Smooth muscle cell of the brain vasculature (primary cell): ENCODE data around the gene KCNAB1.
"Not testable (repeated sequence)": the region's sequence is repeated elsewhere in the genome, so short reads cannot be mapped to it uniquely, and the experiment has no call there.

Experiments used
- DNase-seq: peaks from one replicate; pipeline ENCODE4 v3.0.0-alpha.2; 2012; ENCODE audit warnings: low read depth, low spot score

KCNAB1 gene

DNA sequence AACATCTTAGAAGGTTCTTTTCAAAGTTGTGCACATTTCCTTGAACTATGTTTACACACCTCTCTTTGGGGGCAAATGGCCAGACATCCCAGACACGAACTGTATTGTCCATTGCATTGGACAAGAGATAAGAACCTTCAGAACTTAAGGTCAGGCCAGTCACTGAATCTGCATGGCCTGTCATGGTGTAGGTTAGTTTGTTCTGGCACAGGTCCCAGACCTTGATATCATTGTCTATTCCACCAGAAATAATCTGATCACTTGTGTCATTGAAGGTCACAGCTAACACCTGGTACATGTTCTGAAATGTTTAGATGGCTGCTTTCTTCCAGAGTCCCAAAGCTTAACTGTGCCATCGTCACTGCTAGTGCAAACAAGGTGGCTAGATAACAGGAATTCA, 55.7 kb downstream of the KCNAB1 start:
- no peak for DNase-seq

DNA sequence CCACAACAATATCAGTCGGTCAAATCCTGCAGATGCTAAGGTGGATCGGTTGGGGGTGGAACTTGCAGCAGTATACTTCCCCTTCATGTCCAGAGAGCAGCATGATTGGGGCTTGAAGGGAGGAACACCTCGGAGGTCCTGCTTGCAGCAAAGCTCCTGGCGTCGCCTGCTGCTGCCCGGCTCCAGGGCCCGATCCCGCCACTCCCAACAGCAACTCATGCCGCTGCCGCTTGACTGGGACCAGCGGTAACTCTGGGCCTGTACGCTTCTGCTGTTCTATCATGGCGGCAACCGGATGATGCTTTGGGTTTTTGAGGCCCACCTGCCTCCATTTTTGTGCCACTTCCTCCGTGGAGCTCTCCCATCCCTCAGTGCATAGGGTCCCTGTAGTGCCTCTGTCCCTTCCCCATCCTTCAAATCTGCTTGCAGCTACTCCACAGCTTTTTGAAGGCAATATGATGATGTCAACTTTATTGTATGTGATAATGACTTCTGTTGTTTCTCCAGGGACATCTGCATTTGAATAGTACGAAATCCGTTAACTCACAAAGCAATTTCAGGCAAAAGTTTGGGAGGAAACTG, 56.3 kb downstream of the KCNAB1 start:
- no peak for DNase-seq

DNA sequence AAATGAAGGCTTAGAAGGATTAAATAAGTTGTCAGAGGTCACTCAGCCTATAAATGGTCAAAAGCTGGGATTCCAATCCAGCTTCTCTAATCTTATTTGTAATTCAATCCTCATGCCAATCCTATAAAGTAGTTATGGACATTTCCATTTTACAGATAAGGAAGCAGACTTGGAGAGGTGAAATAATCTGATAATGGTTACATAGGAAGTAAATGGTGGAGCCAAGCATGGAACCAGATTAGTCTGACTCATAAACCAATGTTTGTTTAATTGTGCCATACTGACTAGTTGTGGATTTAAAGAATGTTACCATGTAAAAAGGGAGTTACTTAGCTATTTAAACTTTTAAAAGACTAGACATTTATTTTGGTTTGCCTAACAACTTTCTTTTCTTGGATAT, 59.7 kb downstream of the KCNAB1 start:
- DNase-seq: no peak

GRCh38 chr3:156181509-156181908, 61.1 kb downstream of the KCNAB1 start:
- DNase-seq: no peak

DNA sequence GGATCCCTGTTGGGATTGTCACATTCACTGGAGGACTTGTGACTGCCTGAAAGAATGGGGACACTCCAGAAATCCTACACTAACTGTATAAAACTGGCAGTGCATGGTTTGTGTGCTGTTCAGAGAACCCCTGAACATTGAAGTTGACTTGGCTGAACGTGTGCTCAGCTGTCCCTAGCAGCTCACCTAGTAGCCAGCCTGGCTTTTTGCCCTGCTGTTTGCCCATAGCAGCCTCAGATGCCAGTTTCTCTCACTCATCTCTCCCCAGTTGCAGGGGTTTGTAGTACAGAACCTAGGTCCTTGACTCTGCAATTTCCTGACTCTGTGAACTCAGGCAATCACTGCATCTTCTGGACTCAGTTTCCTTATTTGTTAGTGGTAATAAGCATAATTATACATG, 63.0 kb downstream of the KCNAB1 start:
- no peak for DNase-seq

DNA sequence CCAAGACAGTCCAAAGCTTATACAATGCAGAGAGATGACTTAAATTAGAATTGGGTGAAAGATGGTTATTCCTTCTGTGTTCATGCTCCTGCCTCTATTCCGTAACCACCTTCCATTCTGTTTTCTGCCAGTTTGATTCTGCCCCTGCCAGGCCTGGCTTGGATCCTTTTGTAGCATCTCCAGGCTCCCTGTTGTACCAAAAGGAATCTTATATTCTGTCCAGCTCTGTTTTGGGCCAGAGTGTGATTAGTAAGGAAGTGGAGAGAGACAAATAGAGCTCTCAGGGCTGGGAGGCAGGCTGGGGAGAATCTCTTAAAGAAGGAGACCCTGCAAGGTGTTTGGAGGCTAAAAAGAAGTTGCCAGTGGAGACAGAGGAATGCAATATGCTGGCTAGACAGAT, 63.8 kb downstream of the KCNAB1 start:
- no peak for DNase-seq

- no peak for DNase-seq
Measured at GRCh38 chr3:156187146-156187769, 66.9 kb downstream of the KCNAB1 start.

DNA sequence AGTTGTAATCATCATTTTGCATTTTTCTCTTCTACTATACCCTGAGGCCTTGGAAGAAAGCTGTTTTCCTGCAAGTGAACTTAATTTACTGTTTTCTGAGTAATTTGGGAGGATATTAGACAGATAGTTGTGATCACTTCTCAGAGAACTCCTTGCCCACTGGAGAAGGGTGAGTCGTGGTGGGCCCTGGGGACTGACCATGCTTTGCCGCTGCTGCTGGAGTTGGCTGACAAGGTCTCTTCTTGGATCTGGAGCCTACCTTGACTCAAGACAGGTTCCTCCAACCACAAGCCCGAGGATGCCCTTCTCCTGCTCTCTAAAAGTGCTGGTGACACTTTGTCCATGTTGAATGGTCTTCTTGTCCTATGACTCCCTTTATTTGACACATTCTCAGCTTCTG, 68.4 kb downstream of the KCNAB1 start:
- DNase-seq: no peak

GRCh38 chr3:156189927-156190326, 69.5 kb downstream of the KCNAB1 start:
- DNase-seq: no peak

DNA sequence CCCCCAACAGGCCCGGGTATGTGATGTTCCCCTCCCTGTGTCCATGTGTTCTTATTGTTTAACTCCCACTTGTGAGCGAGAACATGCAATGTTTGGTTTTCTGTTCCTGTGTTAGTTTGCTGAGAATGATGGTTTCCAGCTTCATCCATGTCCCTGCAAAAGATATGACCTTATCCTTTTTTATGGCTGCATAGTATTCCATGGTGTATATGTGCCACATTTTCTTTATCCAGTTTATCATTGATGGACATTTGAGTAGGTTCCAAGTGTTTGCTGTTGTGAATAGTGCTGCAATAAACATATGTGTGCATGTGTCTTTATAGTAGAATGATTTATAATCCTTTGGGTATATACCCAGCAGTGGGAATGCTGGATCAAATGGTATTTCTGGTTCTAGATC, 74.6 kb downstream of the KCNAB1 start:
- DNase-seq: not testable (repeated sequence)

GRCh38 chr3:156197152-156197551, 76.8 kb downstream of the KCNAB1 start:
- not testable (repeated sequence) for DNase-seq

DNA sequence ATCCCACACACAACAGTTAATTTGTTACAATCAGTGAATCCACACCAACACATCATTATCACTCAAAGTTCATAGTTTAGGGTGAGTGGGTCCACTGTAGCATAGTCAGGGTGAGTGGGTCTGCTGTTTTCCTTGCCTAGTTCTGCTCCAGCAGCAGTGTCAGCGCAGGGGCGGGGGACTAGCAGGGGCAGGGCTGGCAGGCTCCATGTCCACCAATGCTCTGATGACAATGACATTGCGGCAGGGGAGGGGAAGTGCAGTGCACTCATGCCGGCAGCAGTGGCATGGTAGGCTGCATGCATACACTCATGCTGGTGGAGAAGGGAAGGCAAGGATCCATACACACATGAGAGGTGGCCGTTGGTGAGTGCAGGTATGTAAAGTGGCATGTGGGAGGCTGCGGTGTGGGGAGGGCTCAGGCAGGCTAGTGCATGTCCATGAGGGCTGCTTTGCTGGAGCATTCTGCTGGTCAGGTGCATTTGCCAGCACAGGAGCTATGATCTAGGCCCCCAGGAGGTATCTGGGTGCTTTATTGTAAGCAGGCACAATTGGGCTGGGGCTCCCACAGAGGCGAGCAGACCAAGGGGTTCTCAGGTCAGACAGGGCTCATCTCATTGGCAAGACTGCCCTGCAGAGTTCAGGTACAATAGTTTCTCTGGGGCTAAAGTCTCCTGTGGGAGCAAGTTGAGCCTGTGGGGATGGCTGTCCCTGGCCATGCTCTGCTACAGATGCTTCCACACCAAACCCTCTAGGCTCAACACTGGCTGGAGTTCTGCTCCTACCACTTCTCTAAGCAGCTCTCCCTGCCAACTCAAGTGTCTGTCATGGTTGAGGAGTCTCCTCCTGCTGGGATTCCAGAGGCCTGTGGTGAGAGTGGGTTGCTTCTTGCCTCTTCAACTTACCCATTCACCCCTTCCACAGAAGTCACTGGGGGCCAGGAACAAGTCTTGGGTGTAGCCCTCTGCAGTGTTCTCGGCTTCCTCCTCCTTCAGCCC, 81.3 kb downstream of the KCNAB1 start:
- DNase-seq: no peak

- DNase-seq: no peak
Measured at GRCh38 chr3:156206157-156206556, 85.8 kb downstream of the KCNAB1 start.

GRCh38 chr3:156207802-156208685, 87.7 kb downstream of the KCNAB1 start:
- no peak for DNase-seq

DNA sequence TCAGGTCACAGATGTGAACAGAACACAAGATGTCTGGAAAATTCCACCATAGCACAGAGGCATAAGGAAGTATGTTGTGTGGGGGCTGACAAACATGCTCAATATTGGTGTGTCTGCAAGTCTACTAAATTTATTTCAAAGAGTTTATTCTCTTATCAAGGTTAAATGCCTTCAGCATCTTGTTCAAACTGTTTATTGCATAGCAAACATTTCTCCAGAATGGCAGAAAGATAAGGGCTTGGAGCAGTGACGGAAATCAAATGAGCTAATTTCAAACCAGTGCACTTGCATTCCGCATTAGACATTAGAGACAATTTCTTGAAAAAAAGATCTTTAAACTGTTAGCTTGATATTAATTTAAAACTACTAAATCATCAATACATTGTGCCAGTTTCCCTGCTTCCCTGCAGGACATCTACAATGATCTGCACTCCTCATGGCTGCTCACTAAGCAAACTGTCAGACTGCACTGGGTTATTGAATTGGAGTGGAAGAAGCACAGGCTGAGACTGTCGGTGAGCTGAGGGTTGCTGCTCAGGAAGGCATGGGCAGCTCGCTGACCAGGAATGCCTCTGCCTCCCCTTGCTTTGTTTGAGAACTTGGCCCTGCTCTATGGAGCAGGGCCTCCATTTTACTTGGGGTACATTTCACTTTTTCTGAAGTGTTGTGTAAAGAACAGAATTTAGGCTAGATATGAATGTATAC, 89.4 kb downstream of the KCNAB1 start:
- no peak for DNase-seq

GRCh38 chr3:156211583-156211982, 91.2 kb downstream of the KCNAB1 start:
- no peak for DNase-seq

DNA sequence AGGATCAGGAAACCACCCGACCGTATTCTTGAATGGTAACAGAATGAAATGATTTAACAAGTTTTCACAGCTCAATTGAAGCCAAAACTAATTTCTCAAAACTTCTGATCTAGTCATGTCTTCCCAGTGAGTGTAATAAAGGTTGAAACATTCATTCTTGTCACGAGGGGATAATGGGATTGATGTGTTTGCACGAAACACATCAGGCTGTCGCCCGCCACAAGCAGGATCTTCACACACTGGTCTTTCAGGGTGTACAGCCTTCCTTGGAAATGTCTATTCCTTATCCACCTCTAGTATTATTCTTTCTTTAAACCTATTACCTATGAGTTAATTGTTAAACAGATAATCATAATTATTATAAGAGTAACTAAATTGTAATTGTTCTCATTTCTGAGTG, 94.3 kb downstream of the KCNAB1 start:
- no peak for DNase-seq

- no peak for DNase-seq
Measured at GRCh38 chr3:156215751-156216150, 95.4 kb downstream of the KCNAB1 start.

- DNase-seq: no peak
Measured at GRCh38 chr3:156216216-156216615, 95.8 kb downstream of the KCNAB1 start.

DNA sequence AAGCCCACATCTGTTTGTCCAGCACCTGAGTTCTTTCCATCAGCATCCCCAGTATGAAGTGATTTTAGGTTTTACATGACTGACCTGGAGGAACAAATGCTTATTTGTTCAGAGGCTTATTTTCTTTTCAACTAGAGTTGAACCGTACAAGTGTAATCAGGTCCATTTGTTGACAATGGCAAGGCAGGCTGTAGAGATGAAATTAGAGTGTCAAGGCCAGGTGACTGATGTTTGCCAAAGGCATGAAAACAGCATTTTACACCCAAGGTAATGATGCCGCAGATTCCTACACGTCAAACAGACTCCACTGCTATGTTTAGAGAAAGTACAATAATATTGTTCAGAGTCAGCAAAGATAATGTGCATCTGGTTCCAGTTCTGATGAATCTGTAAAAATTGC, 96.5 kb downstream of the KCNAB1 start:
- DNase-seq: no peak
